ENCODE results near the gene FTCD.

GRCh38 chr21:46148106-46148505, 7.3 kb downstream of the FTCD start:
- TF ChIP-seq CTCF (IDR thresholded peaks at IDR 0.05) (no peak), POLR2AphosphoS5 (IDR thresholded peaks at IDR 0.05) (no peak), POLR2A (IDR thresholded peaks at IDR 0.05) (no peak), EP300 (IDR thresholded peaks at IDR 0.05) (no peak)
